HEK293 (cell line): ENCODE results near the gene FUT9.

ENCODE experiments used
- CTCF ChIA-PET: fragments of 350-600 bp; formaldehyde crosslinking; extraction: SDS; loops from one replicate; lab custom pipeline; 2021; ENCODE audit warnings: antibody characterized with exemption; lab: Yijun Ruan, JAX
- POLR2A ChIA-PET: fragments of 300-600 bp; formaldehyde crosslinking; extraction: SDS; loops from one replicate; lab custom pipeline; 2020; ENCODE audit warnings: antibody characterized with exemption, inconsistent platforms; lab: Yijun Ruan, JAX
- H3K27ac ChIP-seq: fragments of 200-500 bp; sonication (Bioruptor generic); 2 replicates; pipeline ENCODE4 v1.5.1; 2014; ENCODE audit warnings: low read depth, low read length, control low read depth, inconsistent platforms; ENCODE audit errors: extremely low read depth
- H3K36me3 ChIP-seq, 2 experiments: fragments of 200-500 bp in 1 of 2; sonication (Bioruptor generic) in 1 of 2; 1 replicate in 1 of 2; 2 replicates in 1 of 2; pipeline ENCODE4 v1.5.1; 2014 to 2017; ENCODE audit warnings: inconsistent platforms in 2 of 2, low read length in 2 of 2; ENCODE audit not compliant: control insufficient read depth in 2 of 2, insufficient read depth in 1 of 2
- H3K4me1 ChIP-seq: fragments of 200-500 bp; sonication (Bioruptor generic); 2 replicates; pipeline ENCODE4 v1.5.1; 2014; ENCODE audit warnings: mild to moderate bottlenecking, low read length, inconsistent platforms; ENCODE audit not compliant: control insufficient read depth, insufficient read depth
- H3K4me3 ChIP-seq: 2 replicates; pipeline ENCODE4 v1.5.1; 2011; ENCODE audit warnings: low read depth, mild to moderate bottlenecking, control low read depth, low read length, moderate library complexity
- H3K9me3 ChIP-seq: fragments of 200-500 bp; sonication (Bioruptor generic); 2 replicates; pipeline ENCODE4 v1.5.1; 2014; ENCODE audit warnings: low read depth, low read length, inconsistent platforms; ENCODE audit not compliant: control insufficient read depth, insufficient read depth
- KLF10 ChIP-seq: fragments of 450-650 bp; IDR thresholded peaks from 2 replicates; pipeline ENCODE4 v1.5.1; 2018; ENCODE audit warnings: missing biosample characterization, mild to moderate bottlenecking, missing genetic modification characterization
- ZBTB17 ChIP-seq: fragments of 450-650 bp; formaldehyde crosslinking; IDR thresholded peaks from 2 replicates; pipeline ENCODE4 v1.5.1; 2016; ENCODE audit warnings: missing biosample characterization, missing genetic modification characterization
- ZFHX2 ChIP-seq: fragments of 450-650 bp; formaldehyde crosslinking; conservative IDR thresholded peaks from 2 replicates; pipeline ENCODE4 v1.5.1; 2016; ENCODE audit warnings: missing biosample characterization, missing genetic modification characterization
- ZNF133 ChIP-seq: fragments of 450-650 bp; formaldehyde crosslinking; IDR thresholded peaks from 2 replicates; pipeline ENCODE4 v1.5.1; 2016; ENCODE audit warnings: missing biosample characterization, missing genetic modification characterization
- ZNF175 ChIP-seq: fragments of 450-650 bp; formaldehyde crosslinking; IDR thresholded peaks from 2 replicates; pipeline ENCODE4 v1.5.1; 2016; ENCODE audit warnings: missing biosample characterization, missing genetic modification characterization
- ZNF19 ChIP-seq: fragments of 450-650 bp; formaldehyde crosslinking; IDR thresholded peaks from 2 replicates; pipeline ENCODE4; 2016; ENCODE audit warnings: missing biosample characterization, missing genetic modification characterization, low read depth
- ZNF214 ChIP-seq: fragments of 450-650 bp; formaldehyde crosslinking; IDR thresholded peaks from 2 replicates; pipeline ENCODE4 v1.5.1; 2017; ENCODE audit warnings: missing biosample characterization, mild to moderate bottlenecking, missing genetic modification characterization, borderline replicate concordance
- ZNF302 ChIP-seq: fragments of 450-650 bp; formaldehyde crosslinking; IDR thresholded peaks from 2 replicates; pipeline ENCODE4 v1.5.1; 2016; ENCODE audit warnings: missing biosample characterization, missing genetic modification characterization, low read depth
- ZNF423 ChIP-seq: fragments of 450-650 bp; formaldehyde crosslinking; IDR thresholded peaks from 2 replicates; pipeline ENCODE4 v1.5.1; 2016; ENCODE audit warnings: missing biosample characterization, missing genetic modification characterization
- ZNF514 ChIP-seq: fragments of 450-650 bp; formaldehyde crosslinking; IDR thresholded peaks from 2 replicates; pipeline ENCODE4 v1.5.1; 2016; ENCODE audit warnings: missing biosample characterization, missing genetic modification characterization
- ZNF660 ChIP-seq: fragments of 450-650 bp; IDR thresholded peaks from 2 replicates; pipeline ENCODE4 v1.5.1; 2018; ENCODE audit warnings: missing biosample characterization, mild to moderate bottlenecking, missing genetic modification characterization
- ZNF768 ChIP-seq: fragments of 450-650 bp; formaldehyde crosslinking; IDR thresholded peaks from 2 replicates; pipeline ENCODE4 v1.5.1; 2018; ENCODE audit warnings: missing biosample characterization, mild to moderate bottlenecking, missing genetic modification characterization
- ZSCAN23 ChIP-seq: fragments of 450-650 bp; formaldehyde crosslinking; IDR thresholded peaks from 2 replicates; pipeline ENCODE4 v1.5.1; 2016; ENCODE audit warnings: missing biosample characterization, missing genetic modification characterization
- ZXDB ChIP-seq: fragments of 450-650 bp; formaldehyde crosslinking; IDR thresholded peaks from 2 replicates; pipeline ENCODE4 v1.5.1; 2016; ENCODE audit warnings: missing biosample characterization, missing genetic modification characterization
- TF ChIP-seq, protein P1 (sequence below): fragments of 450-650 bp; formaldehyde crosslinking; IDR thresholded peaks from 2 replicates; pipeline ENCODE4 v1.5.1; 2016; ENCODE audit warnings: missing biosample characterization, missing genetic modification characterization
- TF ChIP-seq, protein P2 (sequence below): fragments of 450-650 bp; formaldehyde crosslinking; IDR thresholded peaks from 2 replicates; pipeline ENCODE4 v1.5.1; 2017; ENCODE audit warnings: missing biosample characterization, missing genetic modification characterization
- TF ChIP-seq, protein P3 (sequence below): fragments of 450-650 bp; formaldehyde crosslinking; conservative IDR thresholded peaks from 2 replicates; pipeline ENCODE4 v1.5.1; 2016; ENCODE audit warnings: low read depth, missing biosample characterization, missing genetic modification characterization

Gene FUT9

DNA sequence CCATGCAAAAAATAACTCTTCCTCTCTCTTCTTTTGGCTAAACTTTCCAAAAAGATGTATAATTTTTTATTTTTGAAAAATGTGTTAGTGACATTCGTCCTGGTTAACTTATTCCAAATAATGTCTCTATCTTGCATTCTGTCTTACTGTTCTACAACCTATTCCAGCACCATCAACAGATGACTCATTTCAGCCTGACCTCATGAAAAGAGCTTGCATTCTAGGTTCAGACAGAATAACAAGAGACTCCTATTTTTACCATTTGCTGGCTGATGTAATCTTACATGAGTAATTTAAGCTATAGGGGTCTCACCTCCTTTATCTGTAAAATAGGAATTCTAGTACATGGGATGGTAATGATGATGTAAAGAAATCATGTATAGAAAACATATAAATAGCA is 109.0 kb downstream of the FUT9 start:
- TF ChIP-seq ZNF302 (tag by site-specific recombination), result no peak
- TF ChIP-seq KLF10, result no peak
- TF ChIP-seq ZXDB (tag by site-specific recombination), result no peak
- TF ChIP-seq ZNF768 (tag by site-specific recombination), result no peak
- no peak for TF ChIP-seq ZNF19 (tag by site-specific recombination)
- TF ChIP-seq ZNF175, result no peak
- TF ChIP-seq, protein P1, sequence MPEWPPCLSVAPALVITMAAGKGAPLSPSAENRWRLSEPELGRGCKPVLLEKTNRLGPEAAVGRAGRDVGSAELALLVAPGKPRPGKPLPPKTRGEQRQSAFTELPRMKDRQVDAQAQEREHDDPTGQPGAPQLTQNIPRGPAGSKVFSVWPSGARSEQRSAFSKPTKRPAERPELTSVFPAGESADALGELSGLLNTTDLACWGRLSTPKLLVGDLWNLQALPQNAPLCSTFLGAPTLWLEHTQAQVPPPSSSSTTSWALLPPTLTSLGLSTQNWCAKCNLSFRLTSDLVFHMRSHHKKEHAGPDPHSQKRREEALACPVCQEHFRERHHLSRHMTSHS (tag by site-specific recombination), result no peak
- Histone ChIP-seq H3K9me3 (no peaks in the 10 kb centered on the region; the same call in 1 of the 2 replicates), H3K4me1 (no peaks in the 10 kb centered on the region), H3K36me3 (no peaks in the 10 kb centered on the region), H3K4me3 (no peak overlapping the region), H3K27ac (no peak overlapping the region)
- POLR2A ChIA-PET, result no interaction called here
- CTCF ChIA-PET, result interaction anchor here (0.7 kb wide), 1 partner anchor 701 kb away, joined by 3 read pairs; no protein-coding TSS in a partner anchor

DNA sequence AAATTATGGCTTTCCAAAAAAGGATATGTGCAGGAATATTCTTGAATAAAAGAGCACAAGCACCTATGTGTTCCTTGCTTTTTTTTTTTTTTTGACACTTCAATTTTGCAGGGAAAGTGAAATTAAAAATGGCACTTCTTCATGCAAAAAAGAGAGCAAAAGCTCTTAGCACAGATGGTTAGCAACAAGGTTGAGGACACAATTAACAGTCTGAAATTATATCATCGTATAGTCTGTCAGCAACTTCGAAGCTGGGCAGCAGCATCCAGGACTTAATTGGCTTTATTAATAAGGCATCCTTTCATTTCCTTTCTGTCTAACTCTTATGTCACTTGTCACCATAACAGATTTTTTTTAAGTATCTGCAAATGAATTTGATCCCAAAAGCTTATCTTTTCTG is 122.6 kb downstream of the FUT9 start:
- no peak overlapping the region for H3K27ac ChIP-seq
- POLR2A ChIA-PET, result no interaction called here
- no peaks in the 10 kb centered on the region for H3K36me3 ChIP-seq
- CTCF ChIA-PET, result interaction anchor here (0.7 kb wide), 2 partner anchors 28 to 213 kb away, joined by 3 read pairs; no protein-coding TSS in a partner anchor
- no peaks in the 10 kb centered on the region for H3K9me3 ChIP-seq
- TF ChIP-seq, protein P2, sequence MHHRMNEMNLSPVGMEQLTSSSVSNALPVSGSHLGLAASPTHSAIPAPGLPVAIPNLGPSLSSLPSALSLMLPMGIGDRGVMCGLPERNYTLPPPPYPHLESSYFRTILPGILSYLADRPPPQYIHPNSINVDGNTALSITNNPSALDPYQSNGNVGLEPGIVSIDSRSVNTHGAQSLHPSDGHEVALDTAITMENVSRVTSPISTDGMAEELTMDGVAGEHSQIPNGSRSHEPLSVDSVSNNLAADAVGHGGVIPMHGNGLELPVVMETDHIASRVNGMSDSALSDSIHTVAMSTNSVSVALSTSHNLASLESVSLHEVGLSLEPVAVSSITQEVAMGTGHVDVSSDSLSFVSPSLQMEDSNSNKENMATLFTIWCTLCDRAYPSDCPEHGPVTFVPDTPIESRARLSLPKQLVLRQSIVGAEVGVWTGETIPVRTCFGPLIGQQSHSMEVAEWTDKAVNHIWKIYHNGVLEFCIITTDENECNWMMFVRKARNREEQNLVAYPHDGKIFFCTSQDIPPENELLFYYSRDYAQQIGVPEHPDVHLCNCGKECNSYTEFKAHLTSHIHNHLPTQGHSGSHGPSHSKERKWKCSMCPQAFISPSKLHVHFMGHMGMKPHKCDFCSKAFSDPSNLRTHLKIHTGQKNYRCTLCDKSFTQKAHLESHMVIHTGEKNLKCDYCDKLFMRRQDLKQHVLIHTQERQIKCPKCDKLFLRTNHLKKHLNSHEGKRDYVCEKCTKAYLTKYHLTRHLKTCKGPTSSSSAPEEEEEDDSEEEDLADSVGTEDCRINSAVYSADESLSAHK (tag by site-specific recombination), result no peak
- no peak for TF ChIP-seq ZNF660 (tag by site-specific recombination)
- no peak for TF ChIP-seq ZNF214 (tag by site-specific recombination)
- no peak for TF ChIP-seq ZNF133 (tag by site-specific recombination)
- no peak for TF ChIP-seq ZFHX2 (tag by site-specific recombination)
- no peak for TF ChIP-seq ZSCAN23 (tag by site-specific recombination)
- TF ChIP-seq ZNF423 (tag by site-specific recombination), result no peak
- TF ChIP-seq, all 188 proteins: peak for 0
- Histone ChIP-seq H3K4me3 (no peak overlapping the region), H3K4me1 (no peaks in the 10 kb centered on the region)

DNA sequence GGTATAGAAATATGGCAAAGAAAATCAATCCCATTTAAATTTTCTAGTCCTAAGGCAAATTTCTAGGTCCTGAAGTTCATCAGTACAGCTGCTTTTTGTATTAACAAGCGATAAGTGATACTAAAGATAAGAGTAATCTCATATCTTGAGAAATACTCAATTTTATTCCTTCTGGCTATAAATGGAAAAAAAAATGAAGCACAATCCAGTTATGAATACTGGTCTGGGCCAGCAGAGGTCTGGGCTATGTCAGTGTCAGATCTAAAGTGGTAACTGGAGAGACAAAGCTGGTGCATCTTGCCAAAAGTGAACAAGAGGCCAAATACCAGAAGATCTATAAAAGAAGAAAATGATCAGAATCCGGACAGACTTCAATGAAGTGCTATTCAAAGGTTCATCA is 126.4 kb downstream of the FUT9 start:
- H3K36me3 ChIP-seq, result no peaks in the 10 kb centered on the region
- H3K4me1 ChIP-seq, result no peaks in the 10 kb centered on the region
- H3K4me3 ChIP-seq, result no peak overlapping the region
- H3K9me3 ChIP-seq, result no peaks in the 10 kb centered on the region
- no peak overlapping the region for H3K27ac ChIP-seq
- CTCF ChIA-PET, result no interaction called here
- no peak for TF ChIP-seq ZBTB17 (tag by site-specific recombination)
- TF ChIP-seq KLF10, result no peak
- no peak for TF ChIP-seq ZNF514
- TF ChIP-seq, protein P3, sequence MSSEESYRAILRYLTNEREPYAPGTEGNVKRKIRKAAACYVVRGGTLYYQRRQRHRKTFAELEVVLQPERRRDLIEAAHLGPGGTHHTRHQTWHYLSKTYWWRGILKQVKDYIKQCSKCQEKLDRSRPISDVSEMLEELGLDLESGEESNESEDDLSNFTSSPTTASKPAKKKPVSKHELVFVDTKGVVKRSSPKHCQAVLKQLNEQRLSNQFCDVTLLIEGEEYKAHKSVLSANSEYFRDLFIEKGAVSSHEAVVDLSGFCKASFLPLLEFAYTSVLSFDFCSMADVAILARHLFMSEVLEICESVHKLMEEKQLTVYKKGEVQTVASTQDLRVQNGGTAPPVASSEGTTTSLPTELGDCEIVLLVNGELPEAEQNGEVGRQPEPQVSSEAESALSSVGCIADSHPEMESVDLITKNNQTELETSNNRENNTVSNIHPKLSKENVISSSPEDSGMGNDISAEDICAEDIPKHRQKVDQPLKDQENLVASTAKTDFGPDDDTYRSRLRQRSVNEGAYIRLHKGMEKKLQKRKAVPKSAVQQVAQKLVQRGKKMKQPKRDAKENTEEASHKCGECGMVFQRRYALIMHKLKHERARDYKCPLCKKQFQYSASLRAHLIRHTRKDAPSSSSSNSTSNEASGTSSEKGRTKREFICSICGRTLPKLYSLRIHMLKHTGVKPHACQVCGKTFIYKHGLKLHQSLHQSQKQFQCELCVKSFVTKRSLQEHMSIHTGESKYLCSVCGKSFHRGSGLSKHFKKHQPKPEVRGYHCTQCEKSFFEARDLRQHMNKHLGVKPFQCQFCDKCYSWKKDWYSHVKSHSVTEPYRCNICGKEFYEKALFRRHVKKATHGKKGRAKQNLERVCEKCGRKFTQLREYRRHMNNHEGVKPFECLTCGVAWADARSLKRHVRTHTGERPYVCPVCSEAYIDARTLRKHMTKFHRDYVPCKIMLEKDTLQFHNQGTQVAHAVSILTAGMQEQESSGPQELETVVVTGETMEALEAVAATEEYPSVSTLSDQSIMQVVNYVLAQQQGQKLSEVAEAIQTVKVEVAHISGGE, result no peak
- POLR2A ChIA-PET, result no interaction called here
